Heart left ventricle (tissue), 13 donors: Measurements from ENCODE around the gene CCDC154.

ENCODE experiments used
- POLR2A ChIP-seq, 2 donors: fragments of 450-650 bp; IDR thresholded peaks; one replicate each; pipeline ENCODE4 v1.6.1; 2017; ENCODE audit warnings: antibody characterized with exemption in 2 of 2, mild to moderate bottlenecking in 2 of 2, moderate library complexity in 2 of 2
- TF ChIP-seq, protein P1 (sequence below), 12 donors: fragments of 200-600 bp; sonication (generic) in 4 of 12; IDR thresholded peaks; one replicate each; pipeline versions ENCODE4 v1.5.0 to v1.8.0; 2018 to 2022; ENCODE audit warnings: antibody characterized with exemption in 12 of 12, mild to moderate bottlenecking in 5 of 12
- donor health status: ischemic (EF 13 %, LVEDD 7.1; RV severe dilation, severe dysfunction).
- donor health status: DM: no; HTN: yes; CAD: no.
- donor health status: DM: no; HTN: no; CAD: no.
- donor health status: ischemic (EF 25% LVEDD 6.9; RV normal size, moderate dysfunction).
- donor health status: ischemic (EF 25% LVEDD 5.7; RV mildly dilated, moderate dysfunction).
- donor health status: ischemic (EF 35%, LVEDD 5.7; RV mildly dilated, moderate dysfunction).
- donor health status: nonischemic (EF 11% LVEDD 7.7; RV severe dilation, severe dysfunction).
- donor health status: DM: yes; HTN: yes; CAD: no.
- donor health status: PGD.
- donor health status: ischemic (EF 29% LVEDD 5.4; RV normal size, mild dysfunction).
- donor health status: nonischemic (EF 23%, LVEDD 6.1; RV moderate dilation, normal function).

DNA sequence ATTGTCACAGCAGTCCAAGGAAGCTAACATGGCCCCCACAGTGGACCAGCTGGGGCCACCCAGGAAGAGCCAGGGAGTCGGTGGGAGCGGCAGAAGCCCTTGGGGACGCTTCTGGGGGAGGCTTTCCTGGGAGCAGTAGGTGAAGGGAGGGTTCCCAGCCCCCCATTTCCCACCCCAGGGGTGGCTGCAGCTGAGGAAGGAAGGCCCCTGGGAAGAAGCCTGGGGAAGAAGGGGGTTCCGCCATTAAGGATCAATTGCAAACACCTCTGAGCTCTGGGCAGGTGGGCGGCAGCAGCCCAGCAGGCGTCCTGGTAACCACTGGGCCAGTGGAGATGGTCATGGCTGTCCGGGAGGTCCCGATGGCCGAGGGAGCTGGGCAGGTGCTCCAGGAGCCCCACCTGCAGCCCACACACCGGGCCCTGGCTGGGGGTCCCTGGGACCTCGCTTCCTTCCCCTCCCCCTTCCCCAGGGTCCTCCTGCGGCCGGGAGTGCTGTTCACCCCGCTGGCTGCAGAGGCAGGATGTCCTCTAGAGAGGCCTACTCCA, 14.1 kb downstream of the CCDC154 start:
- TF ChIP-seq, protein P1, sequence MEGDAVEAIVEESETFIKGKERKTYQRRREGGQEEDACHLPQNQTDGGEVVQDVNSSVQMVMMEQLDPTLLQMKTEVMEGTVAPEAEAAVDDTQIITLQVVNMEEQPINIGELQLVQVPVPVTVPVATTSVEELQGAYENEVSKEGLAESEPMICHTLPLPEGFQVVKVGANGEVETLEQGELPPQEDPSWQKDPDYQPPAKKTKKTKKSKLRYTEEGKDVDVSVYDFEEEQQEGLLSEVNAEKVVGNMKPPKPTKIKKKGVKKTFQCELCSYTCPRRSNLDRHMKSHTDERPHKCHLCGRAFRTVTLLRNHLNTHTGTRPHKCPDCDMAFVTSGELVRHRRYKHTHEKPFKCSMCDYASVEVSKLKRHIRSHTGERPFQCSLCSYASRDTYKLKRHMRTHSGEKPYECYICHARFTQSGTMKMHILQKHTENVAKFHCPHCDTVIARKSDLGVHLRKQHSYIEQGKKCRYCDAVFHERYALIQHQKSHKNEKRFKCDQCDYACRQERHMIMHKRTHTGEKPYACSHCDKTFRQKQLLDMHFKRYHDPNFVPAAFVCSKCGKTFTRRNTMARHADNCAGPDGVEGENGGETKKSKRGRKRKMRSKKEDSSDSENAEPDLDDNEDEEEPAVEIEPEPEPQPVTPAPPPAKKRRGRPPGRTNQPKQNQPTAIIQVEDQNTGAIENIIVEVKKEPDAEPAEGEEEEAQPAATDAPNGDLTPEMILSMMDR (IDR thresholded peaks at IDR 0.05) = no peak
- no peak for TF ChIP-seq POLR2A (IDR thresholded peaks at IDR 0.05)
